HG02623 (cell line): ENCODE results near the gene TCF3.

Experiments
- ATAC-seq: cut with Tn5 transposase; IDR thresholded peaks from one replicate; pipeline ENCODE4 v1.9.1; 2021; ENCODE audit warnings: moderate library complexity; ENCODE audit not compliant: unreplicated experiment

TCF3 gene

GRCh38 chr19:1631557-1632100 is 20.8 kb downstream of the TCF3 start:
- no peak for ATAC-seq

GRCh38 chr19:1630811-1631210 is 21.6 kb downstream of the TCF3 start:
- ATAC-seq: no peak

- no peak for ATAC-seq
Measured at GRCh38 chr19:1630012-1630411, 22.4 kb downstream of the TCF3 start.

GRCh38 chr19:1629256-1629808 is 23.1 kb downstream of the TCF3 start:
- ATAC-seq: no peak

- ATAC-seq: no peak
Measured at GRCh38 chr19:1627194-1627593, 25.2 kb downstream of the TCF3 start.

GRCh38 chr19:1626417-1627010 is 25.9 kb downstream of the TCF3 start:
- ATAC-seq: no peak

GRCh38 chr19:1624458-1624857 is 28.0 kb downstream of the TCF3 start:
- no peak for ATAC-seq

GRCh38 chr19:1622541-1622940 is 29.9 kb downstream of the TCF3 start:
- no peak for ATAC-seq

- ATAC-seq: no peak
Measured at GRCh38 chr19:1622007-1622406, 30.4 kb downstream of the TCF3 start.

- no peak for ATAC-seq
Measured at GRCh38 chr19:1621574-1621973, 30.8 kb downstream of the TCF3 start.

GRCh38 chr19:1621021-1621420 is 31.4 kb downstream of the TCF3 start:
- no peak for ATAC-seq

GRCh38 chr19:1620502-1620901 is 31.9 kb downstream of the TCF3 start:
- ATAC-seq: no peak

- no peak for ATAC-seq
Measured at GRCh38 chr19:1619703-1620102, 32.7 kb downstream of the TCF3 start.

GRCh38 chr19:1619094-1619439 is 33.3 kb downstream of the TCF3 start:
- ATAC-seq: no peak

GRCh38 chr19:1618157-1619093 is 34.0 kb downstream of the TCF3 start:
- no peak for ATAC-seq

GRCh38 chr19:1616875-1617274 is 35.5 kb downstream of the TCF3 start:
- ATAC-seq: no peak

- no peak for ATAC-seq
Measured at GRCh38 chr19:1616396-1616795, 36.0 kb downstream of the TCF3 start.

- ATAC-seq: no peak
Measured at GRCh38 chr19:1615156-1615765, 37.2 kb downstream of the TCF3 start.

- ATAC-seq: no peak
Measured at GRCh38 chr19:1613808-1614570, 38.4 kb downstream of the TCF3 start.

- no peak for ATAC-seq
Measured at GRCh38 chr19:1613146-1613545, 39.3 kb downstream of the TCF3 start.
